ENCODE data around the gene ME1. TPM values are rescaled to one million over a fixed set of nuclear protein-coding genes. Genes with fewer than 3 reads are reported as not detected.

Gene ME1
- total and polyA plus RNA-seq, 2 of the 13 experiments (the other 11 are each of a cell fraction or from before 2014, with no cell fraction given): not detected

GRCh38 chr6:83193747-83194566 lies 236.9 kb downstream of the ME1 start (continued):
- TF ChIP-seq HMGXB3 (CRISPR knock-in tag; IDR thresholded peaks at IDR 0.05; ENCODE audit: borderline replicate concordance): no peak
- TF ChIP-seq ZSCAN12 (CRISPR knock-in tag; IDR thresholded peaks at IDR 0.05): no peak
- peak; percentile 49 for TF ChIP-seq ZNF687 (CRISPR knock-in tag; IDR thresholded peaks at IDR 0.05)
- TF ChIP-seq KAT2B (IDR thresholded peaks at IDR 0.05; ENCODE audit: borderline replicate concordance, low read depth, low read length): no peak
- no peak for TF ChIP-seq ZMAT5 (CRISPR knock-in tag; IDR thresholded peaks at IDR 0.05; ENCODE audit: borderline replicate concordance, low read depth)
- 0 out of 2 replicates have a peak, but pooled peaks have one; percentile 58 for TF ChIP-seq ZNF670 (CRISPR knock-in tag; IDR thresholded peaks at IDR 0.05; ENCODE audit: borderline replicate concordance)
- TF ChIP-seq ARNT2 (CRISPR knock-in tag; IDR thresholded peaks at IDR 0.05; ENCODE audit: low read depth): 0 out of 2 replicates have a peak, but pooled peaks have one; percentile 21
- no peak for TF ChIP-seq KAT7 (CRISPR knock-in tag; IDR thresholded peaks at IDR 0.05; ENCODE audit: borderline replicate concordance)
- TF ChIP-seq SP5 (CRISPR knock-in tag; IDR thresholded peaks at IDR 0.05; ENCODE audit: borderline replicate concordance, low read depth): peak; percentile 46; the same call in 1 of the 2 replicates
- TF ChIP-seq ZNF577 (CRISPR knock-in tag; IDR thresholded peaks at IDR 0.05; ENCODE audit: borderline replicate concordance, low read depth): no peak
- peak in 1 of 2 experiments; percentile 43; a peak in 1 of 4 replicates for TF ChIP-seq POLR2A (IDR thresholded peaks at IDR 0.05; ENCODE audit: insufficient read depth in 1 of 2, low read depth in 2 of 2, low read length in 2 of 2)
- TF ChIP-seq HCFC1 (IDR thresholded peaks at IDR 0.05; ENCODE audit: low read depth, low read length): no peak
- TF ChIP-seq ZNF614 (CRISPR knock-in tag; IDR thresholded peaks at IDR 0.05; ENCODE audit: borderline replicate concordance): peak; percentile 54; the same call in 1 of the 2 replicates
- TF ChIP-seq PRPF4 (IDR thresholded peaks at IDR 0.05; ENCODE audit: low read depth, low read length, poor library complexity, severe bottlenecking): no peak
- TF ChIP-seq NCOA1 (CRISPR knock-in tag; IDR thresholded peaks at IDR 0.05): no peak
- TF ChIP-seq ZNF780A (CRISPR knock-in tag; IDR thresholded peaks at IDR 0.05): no peak
- peak; percentile 54; the same call in 1 of the 2 replicates for TF ChIP-seq SAP130 (CRISPR knock-in tag; IDR thresholded peaks at IDR 0.05; ENCODE audit: low read depth)
- 0 out of 2 replicates have a peak, but pooled peaks have one; percentile 18 for TF ChIP-seq MAX (IDR thresholded peaks at IDR 0.05)
